ENCODE measurements around the gene MRPL27.
"Not testable (repeated sequence)": the region's sequence is repeated elsewhere in the genome, so short reads cannot be mapped to it uniquely, and the experiment has no call there.

The MRPL27 gene

GRCh38 chr17:50347117-50347893 is 25.7 kb downstream of the MRPL27 start:
- peak overlapping the region; percentile 96 for H3K27ac Mint-ChIP-seq
- DNase-seq (ENCODE audit: low spot score in 2 of 2) (no peak), ATAC-seq (no peak)
- H3K9me3 Mint-ChIP-seq: no peaks in the 10 kb centered on the region
- H3K4me1 Mint-ChIP-seq: peaks cover 64% of the 10 kb centered on the region
- peak overlapping the region; percentile 90 for H3K4me3 Mint-ChIP-seq
- peaks cover 31% of the 10 kb centered on the region for H3K36me3 Mint-ChIP-seq

GRCh38 chr17:50346313-50347116 is 26.5 kb downstream of the MRPL27 start:
- Mint-ChIP-seq H3K4me1 (peaks cover 56% of the 10 kb centered on the region), H3K4me3 (peak overlapping the region; percentile 90), H3K36me3 (peaks cover 25% of the 10 kb centered on the region), H3K9me3 (no peaks in the 10 kb centered on the region), H3K27ac (peak overlapping the region; percentile 96)
- DNase-seq (ENCODE audit: low spot score in 2 of 2): peak; percentile 32 to 75
- ATAC-seq: peak; percentile 72

- H3K9me3 Mint-ChIP-seq: no peaks in the 10 kb centered on the region
- peaks cover 24% of the 10 kb centered on the region for H3K36me3 Mint-ChIP-seq
- DNase-seq (ENCODE audit: low spot score in 2 of 2) (peak; percentile 85 to 89), ATAC-seq (peak; percentile 92)
- H3K4me1 Mint-ChIP-seq: peaks cover 48% of the 10 kb centered on the region
- peak within 1 kb of the TSS; percentile 90 for H3K4me3 Mint-ChIP-seq
- H3K27ac Mint-ChIP-seq: peak within 1 kb of the TSS; percentile 96
Measured at GRCh38 chr17:50345432-50346312, 27.3 kb downstream of the MRPL27 start, which contains the start of gene XYLT2. Gene XYLT2 (plus strand): TSS chr17:50346126. CDS start chr17:50346141, 15 bp downstream.

- Mint-ChIP-seq H3K4me3 (peak overlapping the region; percentile 90), H3K36me3 (peaks cover 18% of the 10 kb centered on the region), H3K9me3 (no peaks in the 10 kb centered on the region), H3K27ac (peak overlapping the region; percentile 96), H3K4me1 (peaks cover 43% of the 10 kb centered on the region)
- ATAC-seq (no peak), DNase-seq (ENCODE audit: low spot score in 2 of 2) (no peak)
Measured at GRCh38 chr17:50344731-50345365, 28.1 kb downstream of the MRPL27 start.

- DNase-seq (ENCODE audit: low spot score in 2 of 2): no peak
- Mint-ChIP-seq H3K36me3 (no peaks in the 10 kb centered on the region), H3K4me1 (no peaks in the 10 kb centered on the region), H3K27ac (no peak overlapping the region), H3K9me3 (peaks cover 10% of the 10 kb centered on the region), H3K4me3 (no peak overlapping the region)
- no peak for ATAC-seq
Measured at GRCh38 chr17:50339381-50339780, 33.6 kb downstream of the MRPL27 start.

GRCh38 chr17:50338645-50339044 is 34.3 kb downstream of the MRPL27 start:
- Mint-ChIP-seq H3K9me3 (peaks cover 10% of the 10 kb centered on the region), H3K4me1 (no peaks in the 10 kb centered on the region), H3K4me3 (no peak overlapping the region), H3K27ac (no peak overlapping the region), H3K36me3 (no peaks in the 10 kb centered on the region)
- no peak for DNase-seq (ENCODE audit: low spot score in 2 of 2)
- no peak for ATAC-seq

- ATAC-seq (peak; percentile 84), DNase-seq (ENCODE audit: low spot score in 2 of 2) (no peak)
- no peak overlapping the region for H3K4me3 Mint-ChIP-seq
- peaks cover 10% of the 10 kb centered on the region for H3K9me3 Mint-ChIP-seq
- no peaks in the 10 kb centered on the region for H3K4me1 Mint-ChIP-seq
- no peak overlapping the region for H3K27ac Mint-ChIP-seq
- H3K36me3 Mint-ChIP-seq: no peaks in the 10 kb centered on the region
Measured at GRCh38 chr17:50337956-50338355, 35.0 kb downstream of the MRPL27 start.

- ATAC-seq; H3K9me3 Mint-ChIP-seq; H3K27ac Mint-ChIP-seq; DNase-seq (ENCODE audit: low spot score in 2 of 2); H3K36me3 Mint-ChIP-seq: not testable (repeated sequence)
- H3K4me3 Mint-ChIP-seq: peak overlapping the region; percentile 11
- H3K4me1 Mint-ChIP-seq: peaks cover 12% of the 10 kb centered on the region
Measured at GRCh38 chr17:50333291-50334057, 39.5 kb downstream of the MRPL27 start.

GRCh38 chr17:50332196-50332595 is 40.8 kb downstream of the MRPL27 start:
- ATAC-seq: no peak
- H3K36me3 Mint-ChIP-seq: no peaks in the 10 kb centered on the region
- H3K4me3 Mint-ChIP-seq: no peak overlapping the region
- peak overlapping the region; percentile 51 for H3K27ac Mint-ChIP-seq
- peaks cover 14% of the 10 kb centered on the region for H3K4me1 Mint-ChIP-seq
- H3K9me3 Mint-ChIP-seq: no peaks in the 10 kb centered on the region
- no peak for DNase-seq (ENCODE audit: low spot score in 2 of 2)

GRCh38 chr17:50331085-50331791 is 41.7 kb downstream of the MRPL27 start:
- peak in 1 of 2 donors; percentile 75 for DNase-seq (ENCODE audit: low spot score in 2 of 2)
- H3K9me3 Mint-ChIP-seq: no peaks in the 10 kb centered on the region
- H3K36me3 Mint-ChIP-seq: peaks cover 6% of the 10 kb centered on the region
- H3K4me3 Mint-ChIP-seq: no peak overlapping the region
- peak overlapping the region; percentile 51 for H3K27ac Mint-ChIP-seq
- H3K4me1 Mint-ChIP-seq: peaks cover 22% of the 10 kb centered on the region
- peak; percentile 92 for ATAC-seq

- no peak for DNase-seq (ENCODE audit: low spot score in 2 of 2)
- no peak for ATAC-seq
- Mint-ChIP-seq H3K9me3 (no peaks in the 10 kb centered on the region), H3K36me3 (peaks cover 6% of the 10 kb centered on the region), H3K4me1 (peaks cover 29% of the 10 kb centered on the region), H3K27ac (peak overlapping the region; percentile 3), H3K4me3 (no peak overlapping the region)
Measured at GRCh38 chr17:50330151-50330775, 42.7 kb downstream of the MRPL27 start.

GRCh38 chr17:50329716-50330115 is 43.3 kb downstream of the MRPL27 start:
- DNase-seq (ENCODE audit: low spot score in 2 of 2) (no peak), ATAC-seq (no peak)
- no peaks in the 10 kb centered on the region for H3K9me3 Mint-ChIP-seq
- no peak overlapping the region for H3K4me3 Mint-ChIP-seq
- H3K36me3 Mint-ChIP-seq: peaks cover 6% of the 10 kb centered on the region
- H3K27ac Mint-ChIP-seq: peak overlapping the region; percentile 48
- peaks cover 29% of the 10 kb centered on the region for H3K4me1 Mint-ChIP-seq

Data from stimulated activated effector memory CD8-positive, alpha-beta T cell treated with anti-CD3 and anti-CD28 coated beads, Interleukin-12 subunit alpha, Interleukin-12 subunit beta, amount 100 ng/mL, for 72 hours (primary cell).